Liver (tissue), 9 donors: ENCODE data around the gene ZNF610. TPM values are rescaled to one million over a fixed set of nuclear protein-coding genes. Genes with fewer than 3 reads are reported as not detected.
"Not testable (repeated sequence)": the region's sequence is repeated elsewhere in the genome, so short reads cannot be mapped to it uniquely, and the experiment has no call there.

Experiments
- DNase-seq: peaks from one replicate; pipeline ENCODE4 v3.0.0-alpha.2; 2017; ENCODE audit warnings: low spot score
- H3K27ac ChIP-seq, 2 donors: one replicate each; pipeline ENCODE4 v1.7.0; 2013; ENCODE audit warnings: inconsistent platforms in 2 of 2, low read length in 2 of 2, control low read depth in 1 of 2, low read depth in 1 of 2, mild to moderate bottlenecking in 1 of 2
- H3K27me3 ChIP-seq, 4 donors: one replicate each; pipeline versions ENCODE4 v1.6.1 to v1.7.0; 2013; ENCODE audit warnings: low read length in 3 of 4, inconsistent platforms in 1 of 4, mild to moderate bottlenecking in 1 of 4, moderate library complexity in 1 of 4; ENCODE audit not compliant: control insufficient read depth in 4 of 4, insufficient read depth in 4 of 4
- H3K36me3 ChIP-seq, 4 donors: one replicate each; pipeline versions ENCODE4 v1.6.1 to v1.7.0; 2013; ENCODE audit warnings: low read length in 3 of 4, mild to moderate bottlenecking in 3 of 4, low read depth in 1 of 4, moderate library complexity in 1 of 4; ENCODE audit not compliant: control insufficient read depth in 4 of 4, insufficient read depth in 3 of 4
- H3K4me1 ChIP-seq, 4 donors: one replicate each; pipeline versions ENCODE4 v1.6.1 to v1.7.0; 2013; ENCODE audit warnings: low read length in 3 of 4, mild to moderate bottlenecking in 3 of 4, moderate library complexity in 1 of 4; ENCODE audit not compliant: control insufficient read depth in 4 of 4, insufficient read depth in 4 of 4
- H3K4me3 ChIP-seq, 3 donors: one replicate each; pipeline versions ENCODE4 v1.6.1 to v1.7.0; 2013; ENCODE audit warnings: low read length in 3 of 3, control low read depth in 1 of 3, low read depth in 1 of 3, mild to moderate bottlenecking in 1 of 3
- H3K9ac ChIP-seq, 2 donors: one replicate each; pipeline ENCODE4 v1.7.0; 2013; ENCODE audit warnings: low read length in 2 of 2, mild to moderate bottlenecking in 2 of 2, moderate library complexity in 2 of 2, control low read depth in 1 of 2, low read depth in 1 of 2
- H3K9me3 ChIP-seq, 4 donors: one replicate each; pipeline versions ENCODE4 v1.6.1 to v1.7.0; 2013; ENCODE audit warnings: low read length in 3 of 4; ENCODE audit not compliant: control insufficient read depth in 4 of 4
- ATF3 ChIP-seq: IDR thresholded peaks from 2 replicates; pipeline ENCODE4 v1.6.1; 2016; ENCODE audit warnings: antibody characterized with exemption
- EGR1 ChIP-seq, 2 donors: IDR thresholded peaks; 2 replicates each; pipeline ENCODE4 v1.6.1; 2016 to 2018; ENCODE audit warnings: antibody characterized with exemption in 2 of 2, low read depth in 2 of 2
- FOXA1 ChIP-seq: IDR thresholded peaks from 2 replicates; pipeline ENCODE4 v1.6.1; 2016; ENCODE audit warnings: antibody characterized with exemption
- FOXA2 ChIP-seq: IDR thresholded peaks from 2 replicates; pipeline ENCODE4 v1.6.1; 2016; ENCODE audit warnings: antibody characterized with exemption
- GABPA ChIP-seq, 2 donors: IDR thresholded peaks in 1 of 2; conservative IDR thresholded peaks in 1 of 2; 2 replicates each; pipeline ENCODE4 v1.6.1; 2016; ENCODE audit warnings: antibody characterized with exemption in 2 of 2, mild to moderate bottlenecking in 1 of 2, moderate library complexity in 1 of 2
- HNF4A ChIP-seq, 2 donors: conservative IDR thresholded peaks; 2 replicates each; pipeline ENCODE4 v1.6.1; 2016; ENCODE audit warnings: antibody characterized with exemption in 2 of 2, mild to moderate bottlenecking in 2 of 2
- HNF4G ChIP-seq: IDR thresholded peaks from 2 replicates; pipeline ENCODE4 v1.6.1; 2016; ENCODE audit warnings: antibody characterized with exemption
- JUND ChIP-seq, 2 donors: IDR thresholded peaks; 2 replicates each; pipeline ENCODE4 v1.6.1; 2016; ENCODE audit warnings: antibody characterized with exemption in 2 of 2
- NR2F2 ChIP-seq: IDR thresholded peaks from 2 replicates; pipeline ENCODE4 v1.6.1; 2016; ENCODE audit warnings: antibody characterized with exemption
- RAD21 ChIP-seq, 2 donors: IDR thresholded peaks; 2 replicates each; pipeline ENCODE4 v1.6.1; 2016; ENCODE audit warnings: antibody characterized with exemption in 2 of 2, mild to moderate bottlenecking in 2 of 2
- REST ChIP-seq: IDR thresholded peaks from 2 replicates; pipeline ENCODE4 v1.6.1; 2016; ENCODE audit warnings: antibody characterized with exemption, mild to moderate bottlenecking
- RXRA ChIP-seq, 2 donors: IDR thresholded peaks; 2 replicates each; pipeline ENCODE4 v1.6.1; 2017 to 2018; ENCODE audit warnings: antibody characterized with exemption in 2 of 2, mild to moderate bottlenecking in 1 of 2
- SP1 ChIP-seq: IDR thresholded peaks from 2 replicates; pipeline ENCODE4 v1.6.1; 2018; ENCODE audit warnings: antibody characterized with exemption, mild to moderate bottlenecking
- TAF1 ChIP-seq: conservative IDR thresholded peaks from 2 replicates; pipeline ENCODE4 v1.6.1; 2016; ENCODE audit warnings: antibody characterized with exemption, mild to moderate bottlenecking
- YY1 ChIP-seq: IDR thresholded peaks from 2 replicates; pipeline ENCODE4 v1.6.1; 2016; ENCODE audit warnings: antibody characterized with exemption, mild to moderate bottlenecking
- ZBTB33 ChIP-seq: IDR thresholded peaks from 2 replicates; pipeline ENCODE4 v1.6.1; 2016; ENCODE audit warnings: antibody characterized with exemption
- WGBS: extraction: QIAGEN DNeasy Blood & Tissue Kit; methylation state at CpG from one replicate; pipeline ENCODE4 v1.1.7; 2013; 5-methylcytosine and 5-hydroxymethylcytosine counted together
- polyA plus RNA-seq, 2 donors: library from polyadenylated mRNA; stranded (reverse) in 1 of 2; unstranded in 1 of 2; fragments of 200-250 nt in 1 of 2; fragments of >200 nt in 1 of 2; fragmentation: Nextera tagmentation in 1 of 2; extraction: Ambion mirVana in 1 of 2; gene quantifications; one replicate each; pipeline versions ENCODE4 v1.2.1 to v1.2.3, GENCODE V29; 2013 to 2015
- total RNA-seq, 2 donors: library from RNA; depleted of rRNA; stranded (reverse); fragments of >200 nt; gene quantifications; one replicate each; pipeline ENCODE4 v1.2.3, GENCODE V29; 2014
- donor health status: healthy.
- donor health status: healthy.
- donor health status: healthy.
- donor health status: healthy.
- donor health status: healthy.

Gene ZNF610
- total and polyA plus RNA-seq, 4 donors = 0.08 to 0.89 (median 0.23) TPM

GRCh38 chr19:52292946-52293345, 43.1 kb upstream of the ZNF610 start:
- not testable (repeated sequence) for H3K27me3 ChIP-seq, H3K27ac ChIP-seq, H3K4me3 ChIP-seq, DNase-seq, H3K9ac ChIP-seq
- WGBS = 96% methylated on average over 6 of the region's 6 CpGs
- peaks cover 0 to 13% (median 6%) of the 10 kb centered on the region in 4 donors for H3K4me1 ChIP-seq
- peaks cover 13 to 27% (median 24%) of the 10 kb centered on the region in 4 donors for H3K36me3 ChIP-seq
- peaks cover 22 to 37% (median 23%) of the 10 kb centered on the region in 4 donors for H3K9me3 ChIP-seq

- peaks cover 7 to 25% (median 20%) of the 10 kb centered on the region in 4 donors for H3K36me3 ChIP-seq
- H3K27ac ChIP-seq = peak overlapping the region; percentile 21 to 37
- H3K4me1 ChIP-seq = peaks cover 2 to 16% (median 8%) of the 10 kb centered on the region in 4 donors
- no peak for DNase-seq
- TF ChIP-seq EGR1 (IDR thresholded peaks at IDR 0.05; ENCODE audit: low read depth in 2 of 2) (no peak), FOXA1 (no peak), SP1 (no peak), RAD21 (IDR thresholded peaks at IDR 0.05) (no peak), ZBTB33 (no peak), NR2F2 (no peak), ATF3 (no peak), FOXA2 (no peak), YY1 (no peak), HNF4A (conservative IDR thresholded peaks at IDR 0.05) (no peak), JUND (IDR thresholded peaks at IDR 0.05) (no peak), TAF1 (no peak)
- peaks cover 6 to 26% (median 20%) of the 10 kb centered on the region in 4 donors for H3K9me3 ChIP-seq
- H3K27me3 ChIP-seq = no peaks in the 10 kb centered on the region
- H3K4me3 ChIP-seq = peak overlapping the region; percentile 59 to 82 (median 73)
- WGBS = 18% methylated on average over 8 of the region's 8 CpGs
- peak overlapping the region; percentile 63 to 65 for H3K9ac ChIP-seq
These were observed 39.7 kb upstream of the ZNF610 start for GRCh38 chr19:52296400-52296772.

GRCh38 chr19:52296773-52297600, 39.1 kb upstream of the ZNF610 start, which contains the start of gene ZNF480:
Gene ZNF480, plus strand, starts transcription at chr19:52297169. Its CDS starts 3,244 bp downstream, at chr19:52300413.
- Histone ChIP-seq H3K36me3 (peaks cover 11 to 30% (median 26%) of the 10 kb centered on the region in 4 donors), H3K4me1 (peaks cover 2 to 16% (median 8%) of the 10 kb centered on the region in 4 donors), H3K9ac (peak within 1 kb of the TSS; percentile 79 to 90), H3K27ac (peak within 1 kb of the TSS; percentile 76 to 80), H3K9me3 (peaks cover 8 to 27% (median 20%) of the 10 kb centered on the region in 4 donors), H3K4me3 (peak within 1 kb of the TSS; percentile 87 to 94 (median 90)), H3K27me3 (no peaks in the 10 kb centered on the region)
- DNase-seq = peak; percentile 81
- WGBS = under 1% methylated on average over 68 of the region's 75 CpGs
- TF ChIP-seq RAD21 (IDR thresholded peaks at IDR 0.05) = no peak
- no peak for TF ChIP-seq TAF1
- no peak for TF ChIP-seq JUND (IDR thresholded peaks at IDR 0.05)
- TF ChIP-seq HNF4G = no peak
- TF ChIP-seq YY1 = no peak
- peak; percentile 25 to 76 for TF ChIP-seq GABPA (IDR thresholded peaks at IDR 0.05 in 1 of 2, conservative IDR thresholded peaks at IDR 0.05 in 1 of 2)
- TF ChIP-seq RXRA (IDR thresholded peaks at IDR 0.05) = no peak
- no peak for TF ChIP-seq REST
- TF ChIP-seq EGR1 (IDR thresholded peaks at IDR 0.05; ENCODE audit: low read depth in 2 of 2) = peak; percentile 18 to 42
- peak in 1 of 2 donors; percentile 5 for TF ChIP-seq HNF4A (conservative IDR thresholded peaks at IDR 0.05)
